ENCODE results near the gene POLR1B.

Gene POLR1B

DNA sequence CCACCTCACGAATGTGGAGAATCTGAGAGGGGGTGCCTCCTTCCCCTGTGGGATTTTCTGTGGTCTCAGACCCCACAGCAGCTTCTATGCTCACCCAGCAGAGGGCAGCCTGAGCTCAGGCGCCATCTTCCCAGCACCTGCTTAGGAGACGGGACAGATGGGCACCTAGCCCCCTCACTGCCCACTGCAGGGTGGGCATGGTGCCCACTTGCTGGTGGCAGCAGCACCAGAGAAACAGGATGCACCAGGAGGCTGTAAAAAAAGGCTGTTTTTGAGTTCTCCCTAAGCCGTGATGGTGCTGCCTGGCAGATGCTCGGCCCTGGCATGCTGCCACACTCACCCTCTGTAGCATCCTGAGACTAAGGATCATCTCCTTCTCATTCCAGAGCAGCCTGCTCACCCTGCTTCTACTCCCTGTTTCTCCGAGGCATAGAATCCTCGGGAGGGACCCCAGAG, 84.4 kb downstream of the POLR1B start:
- Mint-ChIP-seq H3K27ac (peak overlapping the region; percentile 32), H3K4me3 (peak overlapping the region; percentile 23), H3K27me3 (no peaks in the 10 kb centered on the region), H3K36me3 (no peaks in the 10 kb centered on the region), H3K9me3 (no peaks in the 10 kb centered on the region), H3K4me1 (peaks cover 34% of the 10 kb centered on the region)
- ATAC-seq, result peak; percentile 87

All from stimulated activated memory B cell treated with anti-CD40 and anti-IgM and Interleukin-4, amounts not matched to agents 10 μg/mL and 1 μg/mL and 100 μg/mL, for 72 hours (primary cell).